Measurements from ENCODE around the gene GRB7.
"Not testable (repeated sequence)": the region's sequence is repeated elsewhere in the genome, so short reads cannot be mapped to it uniquely, and the experiment has no call there.

GRB7 gene

DNA sequence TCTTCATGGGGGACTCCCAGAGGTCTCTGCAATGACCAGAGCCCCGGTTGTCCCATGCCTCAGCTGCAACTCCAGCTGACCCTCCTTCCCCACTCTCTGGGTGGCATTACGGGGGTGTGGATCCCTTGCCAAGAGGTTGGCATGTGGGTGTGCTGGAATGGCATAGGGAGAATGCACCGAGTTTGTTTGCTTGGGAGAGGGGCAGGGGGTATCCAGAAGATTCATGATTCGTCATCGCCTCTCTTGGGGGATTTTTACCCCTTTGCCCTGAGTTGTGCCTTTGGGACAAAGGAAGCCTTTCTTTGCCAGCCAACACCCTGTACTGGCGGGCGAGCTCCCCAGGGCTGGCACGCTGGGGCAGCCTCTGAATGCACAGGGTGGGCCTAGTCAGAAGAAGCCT, 31.4 kb upstream of the GRB7 start:
- no peak for TF ChIP-seq EZH2phosphoT487 (IDR thresholded peaks at IDR 0.05; ENCODE audit: low read depth)
- TF ChIP-seq, protein P1, sequence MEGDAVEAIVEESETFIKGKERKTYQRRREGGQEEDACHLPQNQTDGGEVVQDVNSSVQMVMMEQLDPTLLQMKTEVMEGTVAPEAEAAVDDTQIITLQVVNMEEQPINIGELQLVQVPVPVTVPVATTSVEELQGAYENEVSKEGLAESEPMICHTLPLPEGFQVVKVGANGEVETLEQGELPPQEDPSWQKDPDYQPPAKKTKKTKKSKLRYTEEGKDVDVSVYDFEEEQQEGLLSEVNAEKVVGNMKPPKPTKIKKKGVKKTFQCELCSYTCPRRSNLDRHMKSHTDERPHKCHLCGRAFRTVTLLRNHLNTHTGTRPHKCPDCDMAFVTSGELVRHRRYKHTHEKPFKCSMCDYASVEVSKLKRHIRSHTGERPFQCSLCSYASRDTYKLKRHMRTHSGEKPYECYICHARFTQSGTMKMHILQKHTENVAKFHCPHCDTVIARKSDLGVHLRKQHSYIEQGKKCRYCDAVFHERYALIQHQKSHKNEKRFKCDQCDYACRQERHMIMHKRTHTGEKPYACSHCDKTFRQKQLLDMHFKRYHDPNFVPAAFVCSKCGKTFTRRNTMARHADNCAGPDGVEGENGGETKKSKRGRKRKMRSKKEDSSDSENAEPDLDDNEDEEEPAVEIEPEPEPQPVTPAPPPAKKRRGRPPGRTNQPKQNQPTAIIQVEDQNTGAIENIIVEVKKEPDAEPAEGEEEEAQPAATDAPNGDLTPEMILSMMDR (IDR thresholded peaks at IDR 0.05; ENCODE audit: low read depth, low read length) = no peak
- no peak overlapping the region for H3K9ac ChIP-seq (ENCODE audit: low read length)
- H3K4me3 ChIP-seq (ENCODE audit: low read length) = no peak overlapping the region
- H4K20me1 ChIP-seq (ENCODE audit: insufficient read depth, low read length) = no peaks in the 10 kb centered on the region
- H3K27me3 ChIP-seq (ENCODE audit: low read depth, low read length) = no peaks in the 10 kb centered on the region
- H3K36me3 ChIP-seq (replicated peaks; ENCODE audit: low read depth, low read length) = no peaks in the 10 kb centered on the region
- H2AFZ ChIP-seq (ENCODE audit: low read depth, low read length) = no peak overlapping the region
- H3K4me1 ChIP-seq (ENCODE audit: low read length) = peaks cover 9% of the 10 kb centered on the region
- H3K27ac ChIP-seq (ENCODE audit: low read length) = no peak overlapping the region
- H3K79me2 ChIP-seq (ENCODE audit: low read length) = no peaks in the 10 kb centered on the region
- no peak overlapping the region for H3K4me2 ChIP-seq (ENCODE audit: low read length)
- H3K9me3 ChIP-seq (ENCODE audit: insufficient read depth, low read length) = no peaks in the 10 kb centered on the region

DNA sequence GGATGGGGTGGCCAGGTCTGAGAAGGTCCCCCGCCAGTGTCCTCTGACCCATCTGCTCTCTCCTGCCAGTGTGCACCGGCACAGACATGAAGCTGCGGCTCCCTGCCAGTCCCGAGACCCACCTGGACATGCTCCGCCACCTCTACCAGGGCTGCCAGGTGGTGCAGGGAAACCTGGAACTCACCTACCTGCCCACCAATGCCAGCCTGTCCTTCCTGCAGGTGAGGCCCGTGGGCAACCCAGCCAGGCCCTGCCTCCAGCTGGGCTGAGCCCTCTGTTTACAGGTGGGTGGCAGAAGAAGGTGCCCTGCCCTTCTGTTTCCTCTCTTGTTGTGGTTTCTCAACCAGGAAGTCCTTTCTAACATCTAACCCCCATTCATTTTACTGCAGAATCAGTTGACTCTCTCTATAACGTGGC, 30.8 kb upstream of the GRB7 start:
- no peak overlapping the region for H3K4me2 ChIP-seq (ENCODE audit: low read length)
- H3K9me3 ChIP-seq (ENCODE audit: insufficient read depth, low read length) = no peaks in the 10 kb centered on the region
- H3K27me3 ChIP-seq (ENCODE audit: low read depth, low read length) = no peaks in the 10 kb centered on the region
- H3K36me3 ChIP-seq (replicated peaks; ENCODE audit: low read depth, low read length) = no peaks in the 10 kb centered on the region
- no peak overlapping the region for H3K27ac ChIP-seq (ENCODE audit: low read length)
- H3K4me3 ChIP-seq (ENCODE audit: low read length) = no peak overlapping the region
- TF ChIP-seq, protein P1 (IDR thresholded peaks at IDR 0.05; ENCODE audit: low read depth, low read length) = no peak
- no peak for TF ChIP-seq EZH2phosphoT487 (IDR thresholded peaks at IDR 0.05; ENCODE audit: low read depth)
- H4K20me1 ChIP-seq (ENCODE audit: insufficient read depth, low read length) = no peaks in the 10 kb centered on the region
- H3K4me1 ChIP-seq (ENCODE audit: low read length) = peaks cover 9% of the 10 kb centered on the region
- no peaks in the 10 kb centered on the region for H3K79me2 ChIP-seq (ENCODE audit: low read length)
- no peak overlapping the region for H2AFZ ChIP-seq (ENCODE audit: low read depth, low read length)
- H3K9ac ChIP-seq (ENCODE audit: low read length) = no peak overlapping the region

DNA sequence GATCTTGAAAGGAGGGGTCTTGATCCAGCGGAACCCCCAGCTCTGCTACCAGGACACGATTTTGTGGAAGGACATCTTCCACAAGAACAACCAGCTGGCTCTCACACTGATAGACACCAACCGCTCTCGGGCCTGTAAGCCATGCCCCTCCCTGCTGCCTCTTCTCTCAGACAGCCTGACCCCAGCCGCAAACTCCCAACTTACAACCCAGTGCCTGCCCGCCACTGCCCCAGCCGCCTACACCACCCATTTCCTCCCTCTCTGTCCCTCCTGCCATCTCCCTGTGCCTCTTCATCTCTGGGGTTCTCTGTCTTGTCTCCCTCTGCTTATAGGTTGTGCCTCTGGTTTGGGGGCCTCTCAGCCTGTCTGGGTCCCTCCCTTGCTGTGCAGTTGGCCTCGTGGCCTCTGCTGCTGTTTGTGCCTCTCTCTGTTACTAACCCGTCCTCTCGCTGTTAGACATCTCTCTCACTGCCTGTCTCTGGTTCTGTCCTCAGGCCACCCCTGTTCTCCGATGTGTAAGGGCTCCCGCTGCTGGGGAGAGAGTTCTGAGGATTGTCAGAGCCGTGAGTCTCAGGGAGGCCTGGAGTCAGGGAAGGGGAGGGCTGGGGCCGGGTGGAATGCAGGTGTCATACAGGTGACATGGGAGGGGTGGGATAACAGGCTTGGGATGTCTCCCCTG, 28.3 kb upstream of the GRB7 start:
- H3K36me3 ChIP-seq (replicated peaks; ENCODE audit: low read depth, low read length) = no peaks in the 10 kb centered on the region
- no peak for TF ChIP-seq EZH2phosphoT487 (IDR thresholded peaks at IDR 0.05; ENCODE audit: low read depth)
- no peaks in the 10 kb centered on the region for H4K20me1 ChIP-seq (ENCODE audit: insufficient read depth, low read length)
- H3K79me2 ChIP-seq (ENCODE audit: low read length) = no peaks in the 10 kb centered on the region
- H3K9me3 ChIP-seq (ENCODE audit: insufficient read depth, low read length) = no peaks in the 10 kb centered on the region
- no peaks in the 10 kb centered on the region for H3K4me1 ChIP-seq (ENCODE audit: low read length)
- no peaks in the 10 kb centered on the region for H3K27me3 ChIP-seq (ENCODE audit: low read depth, low read length)
- H3K4me2 ChIP-seq (ENCODE audit: low read length) = no peak overlapping the region
- H3K27ac ChIP-seq (ENCODE audit: low read length) = no peak overlapping the region
- H3K9ac ChIP-seq (ENCODE audit: low read length) = no peak overlapping the region
- H2AFZ ChIP-seq (ENCODE audit: low read depth, low read length) = no peak overlapping the region
- no peak overlapping the region for H3K4me3 ChIP-seq (ENCODE audit: low read length)

DNA sequence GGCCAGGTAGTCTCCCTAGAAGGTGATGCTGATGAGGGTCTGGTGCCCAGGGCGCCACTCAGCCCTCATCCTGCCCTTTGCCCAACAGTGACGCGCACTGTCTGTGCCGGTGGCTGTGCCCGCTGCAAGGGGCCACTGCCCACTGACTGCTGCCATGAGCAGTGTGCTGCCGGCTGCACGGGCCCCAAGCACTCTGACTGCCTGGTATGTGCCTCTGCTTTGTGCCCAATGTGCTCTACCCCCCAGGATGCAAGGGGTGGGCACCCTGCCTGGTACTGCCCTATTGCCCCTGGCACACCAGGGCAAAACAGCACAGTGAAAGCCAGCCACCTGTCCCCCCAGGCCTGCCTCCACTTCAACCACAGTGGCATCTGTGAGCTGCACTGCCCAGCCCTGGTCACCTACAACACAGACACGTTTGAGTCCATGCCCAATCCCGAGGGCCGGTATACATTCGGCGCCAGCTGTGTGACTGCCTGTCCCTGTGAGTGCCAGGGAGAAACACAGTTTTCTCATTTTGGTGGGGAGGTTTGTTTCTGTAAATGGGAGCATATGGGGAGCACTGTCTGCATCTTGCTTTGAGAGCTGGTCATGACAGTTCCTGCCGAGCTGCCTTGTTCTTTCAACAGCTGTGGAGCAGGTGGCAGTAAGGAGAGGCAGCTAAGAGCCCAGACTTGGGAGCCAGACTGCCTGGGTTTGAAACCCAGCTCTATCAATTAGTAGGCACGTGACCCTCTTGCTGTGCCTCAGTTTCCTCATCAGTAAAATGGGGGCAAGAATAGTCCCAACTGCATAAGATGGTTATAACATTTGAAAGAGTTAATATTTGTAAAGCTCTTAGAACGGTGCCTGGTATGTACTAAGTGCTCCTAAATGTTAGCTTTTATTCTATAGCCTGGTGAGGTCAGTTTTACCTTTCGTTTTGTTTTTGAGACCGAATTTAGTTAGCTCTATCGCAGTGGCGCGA, 27.5 kb upstream of the GRB7 start:
- Histone ChIP-seq H3K9me3 (ENCODE audit: insufficient read depth, low read length) (no peaks in the 10 kb centered on the region), H3K4me2 (ENCODE audit: low read length) (no peak overlapping the region), H3K27ac (ENCODE audit: low read length) (no peak overlapping the region), H3K27me3 (ENCODE audit: low read depth, low read length) (no peaks in the 10 kb centered on the region), H2AFZ (ENCODE audit: low read depth, low read length) (no peak overlapping the region), H3K9ac (ENCODE audit: low read length) (no peak overlapping the region), H3K4me3 (ENCODE audit: low read length) (no peak overlapping the region), H3K36me3 (replicated peaks; ENCODE audit: low read depth, low read length) (no peaks in the 10 kb centered on the region), H3K79me2 (ENCODE audit: low read length) (no peaks in the 10 kb centered on the region), H4K20me1 (ENCODE audit: insufficient read depth, low read length) (no peaks in the 10 kb centered on the region), H3K4me1 (ENCODE audit: low read length) (no peaks in the 10 kb centered on the region)
- TF ChIP-seq, protein P1 (IDR thresholded peaks at IDR 0.05; ENCODE audit: low read depth, low read length) = no peak
- TF ChIP-seq EZH2phosphoT487 (IDR thresholded peaks at IDR 0.05; ENCODE audit: low read depth) = no peak

DNA sequence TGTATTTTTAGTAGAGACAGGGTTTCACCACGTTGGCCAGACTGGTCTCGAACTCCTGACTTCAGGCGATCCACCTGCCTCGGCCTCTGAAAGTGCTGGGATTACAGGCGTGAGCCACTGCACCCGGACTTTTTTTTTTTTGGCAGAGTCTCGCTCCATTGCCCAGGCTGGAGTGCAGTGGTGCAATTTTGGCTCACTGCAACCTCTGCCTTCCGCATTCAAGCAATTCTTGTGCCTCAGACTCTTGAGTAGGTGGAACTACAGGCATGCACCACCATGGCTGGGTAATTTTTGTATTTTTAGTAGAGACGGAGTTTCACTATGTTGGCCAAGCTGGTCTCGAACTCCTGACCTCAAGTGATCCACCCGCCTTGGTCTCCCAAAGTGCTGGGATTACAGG, 26.7 kb upstream of the GRB7 start:
- H3K4me3 ChIP-seq (ENCODE audit: low read length); H3K4me1 ChIP-seq (ENCODE audit: low read length); H3K27me3 ChIP-seq (ENCODE audit: low read depth, low read length); H3K36me3 ChIP-seq (replicated peaks; ENCODE audit: low read depth, low read length); H3K4me2 ChIP-seq (ENCODE audit: low read length); H3K9ac ChIP-seq (ENCODE audit: low read length); H3K79me2 ChIP-seq (ENCODE audit: low read length); H4K20me1 ChIP-seq (ENCODE audit: insufficient read depth, low read length); H2AFZ ChIP-seq (ENCODE audit: low read depth, low read length); H3K9me3 ChIP-seq (ENCODE audit: insufficient read depth, low read length); H3K27ac ChIP-seq (ENCODE audit: low read length): not testable (repeated sequence)
